ENCODE results near the gene LRRC7. TPM values are rescaled to one million over a fixed set of nuclear protein-coding genes. Genes with fewer than 3 reads are reported as not detected.

Gene LRRC7
- total and polyA plus RNA-seq, 7 donors = 0.33 to 1.2 (median 0.94) TPM; not detected in 2

DNA sequence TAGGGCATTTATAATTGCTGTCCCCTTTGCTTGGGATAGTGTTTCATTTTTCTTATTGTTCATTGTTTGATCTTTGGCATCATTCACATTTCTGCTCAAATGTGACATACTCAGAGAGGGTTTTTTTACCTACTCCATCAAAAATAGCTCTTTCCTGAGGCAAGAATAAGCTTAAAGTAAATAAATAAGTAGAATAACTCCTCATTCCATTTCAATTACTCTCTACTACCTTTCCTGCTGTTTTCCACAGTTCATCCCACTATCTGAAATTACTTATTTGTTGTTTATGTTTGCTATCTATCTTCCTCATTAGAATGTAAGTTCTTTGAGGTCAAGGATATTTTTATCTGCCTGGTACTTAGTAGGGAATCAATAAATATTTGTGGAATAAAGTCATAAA is 517.8 kb downstream of the LRRC7 start:
- no peaks in the 10 kb centered on the region for H3K36me3 ChIP-seq (ENCODE audit: insufficient read depth in 1 of 2, low read depth in 1 of 2)
- no peaks in the 10 kb centered on the region for H3K4me1 ChIP-seq
- TF ChIP-seq, protein P1, sequence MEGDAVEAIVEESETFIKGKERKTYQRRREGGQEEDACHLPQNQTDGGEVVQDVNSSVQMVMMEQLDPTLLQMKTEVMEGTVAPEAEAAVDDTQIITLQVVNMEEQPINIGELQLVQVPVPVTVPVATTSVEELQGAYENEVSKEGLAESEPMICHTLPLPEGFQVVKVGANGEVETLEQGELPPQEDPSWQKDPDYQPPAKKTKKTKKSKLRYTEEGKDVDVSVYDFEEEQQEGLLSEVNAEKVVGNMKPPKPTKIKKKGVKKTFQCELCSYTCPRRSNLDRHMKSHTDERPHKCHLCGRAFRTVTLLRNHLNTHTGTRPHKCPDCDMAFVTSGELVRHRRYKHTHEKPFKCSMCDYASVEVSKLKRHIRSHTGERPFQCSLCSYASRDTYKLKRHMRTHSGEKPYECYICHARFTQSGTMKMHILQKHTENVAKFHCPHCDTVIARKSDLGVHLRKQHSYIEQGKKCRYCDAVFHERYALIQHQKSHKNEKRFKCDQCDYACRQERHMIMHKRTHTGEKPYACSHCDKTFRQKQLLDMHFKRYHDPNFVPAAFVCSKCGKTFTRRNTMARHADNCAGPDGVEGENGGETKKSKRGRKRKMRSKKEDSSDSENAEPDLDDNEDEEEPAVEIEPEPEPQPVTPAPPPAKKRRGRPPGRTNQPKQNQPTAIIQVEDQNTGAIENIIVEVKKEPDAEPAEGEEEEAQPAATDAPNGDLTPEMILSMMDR (IDR thresholded peaks at IDR 0.05) = no peak
- intact Hi-C loops (cut with DNase I) = no loop called here
- DNase-seq (no peak), ATAC-seq (no peak)
- no peak overlapping the region for H3K4me3 ChIP-seq
- no peaks in the 10 kb centered on the region for H3K27me3 ChIP-seq (ENCODE audit: insufficient read depth in 3 of 3, low read length in 2 of 3)
- no peak overlapping the region for H3K27ac ChIP-seq
- H3K9me3 ChIP-seq = no peaks in the 10 kb centered on the region

DNA sequence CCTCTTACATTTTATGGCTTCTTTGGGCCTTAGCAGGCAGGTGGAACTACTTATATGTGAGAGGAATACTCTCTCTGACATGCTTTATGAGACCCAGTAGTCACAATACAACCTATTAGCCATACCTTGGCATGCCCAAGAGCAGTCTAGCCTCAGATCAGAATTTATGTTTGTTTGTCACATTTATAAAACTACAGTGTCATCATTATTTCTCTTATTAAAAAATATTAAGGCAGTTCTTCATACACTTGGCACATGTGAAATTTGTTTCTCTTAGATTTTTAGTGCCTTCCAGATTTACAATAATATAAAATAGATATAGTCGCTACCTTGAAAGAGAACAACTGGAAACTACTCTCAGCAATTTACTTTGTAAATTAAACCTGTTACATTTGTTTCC is 519.2 kb downstream of the LRRC7 start:
- Histone ChIP-seq H3K4me1 (no peaks in the 10 kb centered on the region), H3K4me3 (no peak overlapping the region), H3K9me3 (no peaks in the 10 kb centered on the region), H3K27me3 (ENCODE audit: insufficient read depth in 3 of 3, low read length in 2 of 3) (no peaks in the 10 kb centered on the region), H3K36me3 (ENCODE audit: insufficient read depth in 1 of 2, low read depth in 1 of 2) (no peaks in the 10 kb centered on the region), H3K27ac (no peak overlapping the region)
- DNase-seq (no peak), ATAC-seq (no peak)
- WGBS, 3 donors = 95 to 98% (median 96%) methylated on average over 1 of the region's 1 CpG
- TF ChIP-seq, protein P1 (IDR thresholded peaks at IDR 0.05) = no peak
- intact Hi-C loops (cut with DNase I) = no loop called here

DNA sequence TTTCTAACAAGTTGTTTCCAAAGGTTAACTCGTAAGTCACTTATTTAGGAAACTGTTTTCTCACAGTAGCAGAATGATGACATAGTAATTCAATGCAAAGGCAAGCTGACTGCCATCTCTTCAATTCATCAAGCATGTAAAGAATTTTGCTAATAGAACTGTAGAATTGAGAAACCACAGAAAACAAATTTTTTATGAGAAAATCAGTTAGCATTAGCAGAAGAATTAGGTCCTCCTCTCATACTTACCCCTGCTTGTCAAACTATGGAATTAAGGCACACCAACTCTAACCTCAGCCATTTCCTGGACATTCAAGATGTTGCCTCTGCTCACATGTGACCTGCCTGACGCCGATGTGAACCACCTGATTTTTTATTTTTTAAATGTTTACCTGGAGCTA is 522.4 kb downstream of the LRRC7 start:
- TF ChIP-seq, protein P1 (IDR thresholded peaks at IDR 0.05) = no peak
- ATAC-seq (no peak), DNase-seq (no peak)
- Histone ChIP-seq H3K27ac (no peak overlapping the region), H3K9me3 (no peaks in the 10 kb centered on the region), H3K36me3 (ENCODE audit: insufficient read depth in 1 of 2, low read depth in 1 of 2) (no peaks in the 10 kb centered on the region), H3K27me3 (ENCODE audit: insufficient read depth in 3 of 3, low read length in 2 of 3) (no peaks in the 10 kb centered on the region), H3K4me1 (no peaks in the 10 kb centered on the region), H3K4me3 (no peak overlapping the region)
- intact Hi-C loops (cut with DNase I) = no loop called here
- WGBS, 3 donors = 86 to 92% (median 87%) methylated on average over 3 of the region's 3 CpGs

DNA sequence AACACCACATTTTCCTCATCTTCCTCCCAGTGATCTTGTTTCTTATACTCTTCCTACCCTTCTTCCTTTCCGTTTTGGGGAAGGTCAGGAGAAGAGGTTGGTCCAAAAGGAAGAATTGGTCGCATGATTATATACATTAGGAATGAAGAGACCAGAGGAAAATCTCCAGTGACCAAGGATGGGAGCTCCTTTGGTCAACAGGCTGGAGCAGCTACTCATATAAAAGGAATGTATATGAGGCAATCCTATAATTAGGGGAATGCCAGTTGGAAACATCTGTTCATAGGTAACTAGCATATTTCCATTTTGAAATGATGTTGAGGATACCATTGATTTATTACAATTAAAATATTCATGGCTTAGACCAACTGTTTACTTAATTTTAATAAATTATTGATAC is 523.2 kb downstream of the LRRC7 start:
- no peak overlapping the region for H3K27ac ChIP-seq
- H3K36me3 ChIP-seq (ENCODE audit: insufficient read depth in 1 of 2, low read depth in 1 of 2) = no peaks in the 10 kb centered on the region
- H3K9me3 ChIP-seq = no peaks in the 10 kb centered on the region
- H3K4me1 ChIP-seq = no peaks in the 10 kb centered on the region
- ATAC-seq = no peak
- TF ChIP-seq, protein P1 (IDR thresholded peaks at IDR 0.05) = no peak
- intact Hi-C loops (cut with DNase I) = no loop called here
- DNase-seq = no peak
- H3K27me3 ChIP-seq (ENCODE audit: insufficient read depth in 3 of 3, low read length in 2 of 3) = no peaks in the 10 kb centered on the region
- 82 to 93% (median 86%) methylated on average over 2 of the region's 2 CpGs for WGBS, 3 donors
- H3K4me3 ChIP-seq = no peak overlapping the region

DNA sequence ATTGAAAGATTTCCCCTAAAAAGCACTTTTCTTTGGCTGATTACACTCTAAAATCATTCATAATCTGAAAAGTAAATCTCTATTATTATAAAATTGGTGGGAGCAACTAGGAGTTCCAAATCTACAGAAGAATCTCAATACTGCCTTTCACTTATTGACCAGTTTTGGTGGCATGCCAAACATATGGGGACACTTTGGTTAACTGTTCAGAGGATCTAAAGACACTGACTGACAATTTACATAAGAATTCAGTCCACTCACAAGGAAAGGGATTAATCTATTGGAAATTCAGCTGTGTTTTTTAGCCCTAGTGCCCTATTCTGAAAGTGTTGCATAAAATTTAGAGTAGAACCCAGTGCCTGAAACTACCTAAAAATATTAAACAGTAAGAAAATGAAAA is 524.1 kb downstream of the LRRC7 start:
- Histone ChIP-seq H3K27ac (no peak overlapping the region), H3K4me3 (no peak overlapping the region), H3K9me3 (no peaks in the 10 kb centered on the region), H3K4me1 (no peaks in the 10 kb centered on the region), H3K27me3 (ENCODE audit: insufficient read depth in 3 of 3, low read length in 2 of 3) (no peaks in the 10 kb centered on the region), H3K36me3 (ENCODE audit: insufficient read depth in 1 of 2, low read depth in 1 of 2) (no peaks in the 10 kb centered on the region)
- intact Hi-C loops (cut with DNase I) = no loop called here
- no peak for DNase-seq
- ATAC-seq = no peak
- TF ChIP-seq, protein P1 (IDR thresholded peaks at IDR 0.05) = no peak

Measured in psoas muscle (tissue), 8 donors.